ENCODE results near the gene OPHN1. TPM values are rescaled to one million over a fixed set of nuclear protein-coding genes. Genes with fewer than 3 reads are reported as not detected.

Gene OPHN1
- total RNA-seq, 1 experiment from 2014 or later = 6.7 TPM

GRCh38 chrX:68438575-68438974 is 5.3 kb upstream of the OPHN1 start:
- H3K9me3 ChIP-seq (replicated peaks) = no peaks in the 10 kb centered on the region
- H3K4me1 ChIP-seq = peaks cover 14% of the 10 kb centered on the region
- no peak overlapping the region for H3K27ac ChIP-seq
- no peak overlapping the region for H3K4me3 ChIP-seq
- H3K36me3 ChIP-seq = no peaks in the 10 kb centered on the region
- DNase-seq = no peak
- no peaks in the 10 kb centered on the region for H3K27me3 ChIP-seq

GRCh38 chrX:68433981-68434299 is 645 bp upstream of the OPHN1 start:
- Histone ChIP-seq H3K4me3 (peak overlapping the region; percentile 71), H3K4me1 (peaks cover 4% of the 10 kb centered on the region; the same call in 1 of the 2 replicates), H3K36me3 (no peaks in the 10 kb centered on the region), H3K27ac (peak overlapping the region; percentile 56; the same call in 1 of the 2 replicates), H3K27me3 (no peaks in the 10 kb centered on the region), H3K9me3 (replicated peaks) (no peaks in the 10 kb centered on the region)
- DNase-seq = no peak

GRCh38 chrX:68432648-68433047 is 647 bp downstream of the OPHN1 start:
- H3K9me3 ChIP-seq (replicated peaks) = no peaks in the 10 kb centered on the region
- H3K27ac ChIP-seq = peak overlapping the region; percentile 56; the same call in 1 of the 2 replicates
- DNase-seq = peak in 1 of 2 experiments; percentile 17
- no peaks in the 10 kb centered on the region for H3K27me3 ChIP-seq
- peaks cover 4% of the 10 kb centered on the region; the same call in 1 of the 2 replicates for H3K4me1 ChIP-seq
- no peaks in the 10 kb centered on the region for H3K36me3 ChIP-seq
- H3K4me3 ChIP-seq = peak overlapping the region; percentile 71

DNA sequence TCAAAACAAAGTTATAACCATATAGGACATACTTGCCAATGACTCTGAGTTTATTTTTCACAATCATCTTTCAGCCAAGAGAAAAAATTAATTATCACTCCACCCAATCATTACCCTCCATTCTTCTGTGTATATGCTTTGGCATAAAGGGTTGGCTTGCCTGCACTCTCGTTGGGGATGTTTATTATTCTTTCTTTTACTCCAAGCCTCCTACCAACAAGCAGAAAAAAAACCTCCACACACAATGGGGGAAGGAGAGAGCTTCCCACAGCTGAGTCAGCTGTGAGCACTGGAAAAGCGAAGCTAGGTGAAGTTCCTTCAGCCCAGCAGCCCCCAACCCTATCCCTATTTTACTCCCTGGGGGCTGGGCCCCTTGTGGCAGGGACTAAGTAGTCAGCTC is 1.5 kb downstream of the OPHN1 start:
- Histone ChIP-seq H3K4me3 (no peak overlapping the region), H3K4me1 (peaks cover 4% of the 10 kb centered on the region; the same call in 1 of the 2 replicates), H3K27me3 (no peaks in the 10 kb centered on the region), H3K9me3 (replicated peaks) (no peaks in the 10 kb centered on the region), H3K27ac (no peak overlapping the region), H3K36me3 (no peaks in the 10 kb centered on the region)
- no peak for DNase-seq

DNA sequence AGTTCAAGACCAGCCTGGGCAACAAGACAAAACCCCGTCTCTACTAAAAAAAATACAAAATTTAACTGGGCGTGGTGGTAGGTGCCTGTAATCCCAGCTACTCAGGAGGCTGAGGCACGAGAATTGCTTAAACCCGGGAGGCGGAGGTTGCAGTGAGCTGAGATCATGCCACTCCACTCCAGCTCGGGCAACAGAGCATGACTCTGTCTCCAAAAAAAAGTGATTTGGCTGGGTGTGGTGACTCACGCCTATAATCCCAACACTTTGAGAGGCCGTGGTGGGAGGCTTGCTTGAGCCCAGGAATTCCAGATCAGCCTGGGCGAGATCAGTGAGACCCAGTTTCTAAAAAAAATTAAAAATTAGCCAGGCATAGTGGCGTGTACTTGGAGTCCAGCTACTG is 4.1 kb downstream of the OPHN1 start:
- Histone ChIP-seq H3K27ac (no peak overlapping the region), H3K4me3 (no peak overlapping the region), H3K27me3 (no peaks in the 10 kb centered on the region), H3K9me3 (replicated peaks) (no peaks in the 10 kb centered on the region), H3K4me1 (peaks cover under 1% of the 10 kb centered on the region; the same call in 1 of the 2 replicates), H3K36me3 (no peaks in the 10 kb centered on the region)
- DNase-seq = no peak

- DNase-seq = no peak
- H3K4me1 ChIP-seq = no peaks in the 10 kb centered on the region
- H3K27ac ChIP-seq = no peak overlapping the region
- no peaks in the 10 kb centered on the region for H3K27me3 ChIP-seq
- no peaks in the 10 kb centered on the region for H3K36me3 ChIP-seq
- no peak overlapping the region for H3K4me3 ChIP-seq
- no peaks in the 10 kb centered on the region for H3K9me3 ChIP-seq (replicated peaks)
Observed at GRCh38 chrX:68428431-68428830, 4.9 kb downstream of the OPHN1 start.

GRCh38 chrX:68424719-68425118 is 8.6 kb downstream of the OPHN1 start:
- no peaks in the 10 kb centered on the region for H3K9me3 ChIP-seq (replicated peaks)
- DNase-seq = no peak
- H3K4me3 ChIP-seq = no peak overlapping the region
- no peaks in the 10 kb centered on the region for H3K27me3 ChIP-seq
- H3K36me3 ChIP-seq = no peaks in the 10 kb centered on the region
- no peaks in the 10 kb centered on the region for H3K4me1 ChIP-seq
- no peak overlapping the region for H3K27ac ChIP-seq

DNA sequence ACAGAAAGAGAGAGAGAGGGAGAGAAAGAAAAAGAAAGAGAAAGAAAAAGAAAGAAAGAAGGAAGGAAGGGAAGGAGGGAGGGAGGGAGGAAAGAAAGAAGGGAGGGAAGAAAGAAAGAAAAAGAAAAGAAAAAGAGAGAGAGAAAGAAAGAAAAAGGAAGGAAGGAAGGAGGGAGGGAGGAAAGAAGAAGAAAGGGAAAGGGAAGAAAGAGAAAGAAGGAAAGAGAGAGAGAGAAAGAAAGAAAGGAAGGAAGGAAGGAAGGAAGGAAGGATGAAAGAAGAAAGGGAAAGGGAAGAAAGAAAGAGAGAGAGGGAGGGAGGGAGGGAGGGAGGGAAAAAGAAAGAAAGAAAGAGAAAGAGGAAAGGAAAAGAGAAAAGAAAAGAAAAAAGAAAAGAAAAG is 10.8 kb downstream of the OPHN1 start:
- Histone ChIP-seq H3K4me3 (no peak overlapping the region), H3K36me3 (no peaks in the 10 kb centered on the region), H3K9me3 (replicated peaks) (no peaks in the 10 kb centered on the region), H3K4me1 (no peaks in the 10 kb centered on the region), H3K27ac (no peak overlapping the region), H3K27me3 (no peaks in the 10 kb centered on the region)
- no peak for DNase-seq

DNA sequence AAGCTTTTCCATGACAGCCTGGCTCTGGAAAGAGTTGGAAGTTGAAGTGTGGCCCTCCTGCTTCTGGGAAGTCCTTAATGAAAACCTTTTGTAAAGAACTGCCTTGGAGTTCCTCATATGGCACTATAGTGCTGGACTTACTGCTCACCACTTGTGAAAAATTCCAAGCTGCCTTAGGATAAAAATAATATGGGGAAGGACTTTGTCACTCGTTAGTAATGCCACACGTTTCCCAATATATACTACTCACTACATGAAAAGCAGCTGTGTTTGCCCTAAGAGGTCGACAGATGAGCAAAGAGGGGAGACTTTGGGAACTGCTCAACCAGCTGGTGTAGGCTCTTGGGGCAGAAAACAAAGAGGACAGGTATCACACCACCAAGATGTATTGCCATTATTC is 11.7 kb downstream of the OPHN1 start:
- Histone ChIP-seq H3K9me3 (replicated peaks) (no peaks in the 10 kb centered on the region), H3K27ac (no peak overlapping the region), H3K36me3 (no peaks in the 10 kb centered on the region), H3K4me1 (no peaks in the 10 kb centered on the region), H3K27me3 (no peaks in the 10 kb centered on the region), H3K4me3 (no peak overlapping the region)
- no peak for DNase-seq

DNA sequence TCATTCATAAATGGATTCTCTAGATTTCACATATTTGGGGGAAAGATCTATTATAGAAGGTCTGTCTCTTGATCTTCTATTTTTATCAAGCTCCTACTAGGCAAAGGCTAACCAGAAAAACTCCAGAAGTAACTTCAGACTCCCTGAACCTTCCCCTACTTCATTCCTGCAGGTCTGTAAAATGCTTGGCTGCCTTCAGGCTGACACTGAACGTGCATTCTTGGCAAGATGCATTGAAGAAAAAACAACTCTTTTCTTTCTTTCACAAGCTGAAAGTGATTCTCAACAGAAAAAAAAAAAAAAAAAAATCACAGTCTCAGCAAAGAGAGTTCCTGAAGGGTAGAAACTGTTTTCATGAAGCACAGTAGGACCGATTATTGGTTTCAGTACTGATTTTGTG is 12.7 kb downstream of the OPHN1 start:
- Histone ChIP-seq H3K4me1 (peaks cover 2% of the 10 kb centered on the region), H3K4me3 (no peak overlapping the region), H3K27ac (no peak overlapping the region), H3K27me3 (no peaks in the 10 kb centered on the region), H3K36me3 (no peaks in the 10 kb centered on the region), H3K9me3 (replicated peaks) (no peaks in the 10 kb centered on the region)
- DNase-seq = no peak

GRCh38 chrX:68419975-68420374 is 13.3 kb downstream of the OPHN1 start:
- Histone ChIP-seq H3K27ac (no peak overlapping the region), H3K9me3 (replicated peaks) (no peaks in the 10 kb centered on the region)
- no peak for DNase-seq

GRCh38 chrX:68417651-68418050 is 15.6 kb downstream of the OPHN1 start:
- no peaks in the 10 kb centered on the region for H3K36me3 ChIP-seq
- DNase-seq = no peak
- H3K4me1 ChIP-seq = peaks cover 13% of the 10 kb centered on the region
- no peak overlapping the region for H3K27ac ChIP-seq
- no peaks in the 10 kb centered on the region for H3K27me3 ChIP-seq
- no peaks in the 10 kb centered on the region for H3K9me3 ChIP-seq (replicated peaks)
- H3K4me3 ChIP-seq = no peak overlapping the region

More at GRCh38 chrX:68419975-68420374, 13.3 kb downstream of the OPHN1 start:
- Histone ChIP-seq H3K36me3 (no peaks in the 10 kb centered on the region), H3K4me1 (peaks cover 8% of the 10 kb centered on the region), H3K27me3 (no peaks in the 10 kb centered on the region), H3K4me3 (no peak overlapping the region)

- no peak overlapping the region for H3K27ac ChIP-seq
- no peaks in the 10 kb centered on the region for H3K27me3 ChIP-seq
- H3K4me1 ChIP-seq = peaks cover 13% of the 10 kb centered on the region
- no peaks in the 10 kb centered on the region for H3K9me3 ChIP-seq (replicated peaks)
- no peak for DNase-seq
- no peaks in the 10 kb centered on the region for H3K36me3 ChIP-seq
- H3K4me3 ChIP-seq = no peak overlapping the region
Observed at GRCh38 chrX:68416592-68416991, 16.7 kb downstream of the OPHN1 start.

GRCh38 chrX:68415316-68415715 is 18.0 kb downstream of the OPHN1 start:
- H3K4me3 ChIP-seq = no peak overlapping the region
- H3K27me3 ChIP-seq = no peaks in the 10 kb centered on the region
- no peaks in the 10 kb centered on the region for H3K36me3 ChIP-seq
- H3K9me3 ChIP-seq (replicated peaks) = no peaks in the 10 kb centered on the region
- DNase-seq = peak; percentile 67 to 82
- peaks cover 13% of the 10 kb centered on the region for H3K4me1 ChIP-seq
- peak overlapping the region; percentile 8; the same call in 1 of the 2 replicates for H3K27ac ChIP-seq

DNA sequence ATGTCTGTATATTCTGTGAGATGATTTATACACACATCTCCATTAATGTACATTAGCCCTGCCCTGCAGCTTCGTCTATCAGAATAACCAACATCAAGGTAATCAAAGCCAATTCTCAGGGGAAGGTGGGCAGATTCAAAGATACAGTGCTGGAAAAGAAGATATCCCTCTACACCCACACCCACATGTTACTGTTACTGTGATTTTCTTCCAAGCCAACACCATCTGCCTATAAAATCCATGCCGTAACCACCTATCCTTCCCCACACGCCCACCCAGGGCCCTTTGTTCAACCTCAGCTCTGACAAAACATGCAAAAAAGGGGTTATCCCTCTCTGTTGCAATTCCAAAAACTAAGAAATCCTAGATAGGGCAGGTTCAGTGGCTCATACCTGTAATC is 20.0 kb downstream of the OPHN1 start:
- Histone ChIP-seq H3K4me1 (peaks cover 13% of the 10 kb centered on the region), H3K27ac (no peak overlapping the region), H3K4me3 (no peak overlapping the region), H3K36me3 (no peaks in the 10 kb centered on the region), H3K9me3 (replicated peaks) (no peaks in the 10 kb centered on the region), H3K27me3 (no peaks in the 10 kb centered on the region)
- no peak for DNase-seq

GRCh38 chrX:68411729-68412128 is 21.6 kb downstream of the OPHN1 start:
- no peak overlapping the region for H3K4me3 ChIP-seq
- no peak for DNase-seq
- H3K9me3 ChIP-seq (replicated peaks) = no peaks in the 10 kb centered on the region
- peaks cover 13% of the 10 kb centered on the region for H3K4me1 ChIP-seq
- no peaks in the 10 kb centered on the region for H3K27me3 ChIP-seq
- H3K36me3 ChIP-seq = no peaks in the 10 kb centered on the region
- H3K27ac ChIP-seq = no peak overlapping the region

Data from SJCRH30 (cell line).